C4-2B (cell line): ENCODE measurements around the gene TRAPPC14.
A peak's percentile ranks its signal among the peaks of the same experiment; 100 is the strongest.
"Not testable (repeated sequence)": the region's sequence is repeated elsewhere in the genome, so short reads cannot be mapped to it uniquely, and the experiment has no call there.

Experiments
- H3K27ac ChIP-seq: fragments of 450-650 bp; 2 replicates; pipeline ENCODE4 v1.5.1; 2017
- CTCF ChIP-seq: fragments of 450-650 bp; conservative IDR thresholded peaks from 2 replicates; pipeline ENCODE4 v1.5.1; 2017; ENCODE audit warnings: mild to moderate bottlenecking
- ZFX ChIP-seq: fragments of 450-650 bp; IDR thresholded peaks from 2 replicates; pipeline ENCODE4 v1.6.1; 2017

TRAPPC14 gene

GRCh38 chr7:100158229-100159098, at the start of gene TRAPPC14:
Gene TRAPPC14 (minus strand): TSS chr7:100158723. CDS start chr7:100158499, 224 bp downstream.
- peak within 1 kb of the TSS; percentile 85 for H3K27ac ChIP-seq
- TF ChIP-seq CTCF (no peak), ZFX (peak; percentile 74; the same call in 1 of the 2 replicates)

- TF ChIP-seq CTCF (no peak), ZFX (no peak)
These were observed 45.9 kb upstream of the TRAPPC14 start for GRCh38 chr7:100204454-100204853.

GRCh38 chr7:100200693-100201092, 42.2 kb upstream of the TRAPPC14 start:
- no peak overlapping the region for H3K27ac ChIP-seq
- TF ChIP-seq ZFX, result no peak
- no peak for TF ChIP-seq CTCF

More at GRCh38 chr7:100204454-100204853, 45.9 kb upstream of the TRAPPC14 start:
- no peak overlapping the region for H3K27ac ChIP-seq

GRCh38 chr7:100198266-100198665, 39.7 kb upstream of the TRAPPC14 start:
- no peak overlapping the region for H3K27ac ChIP-seq
- TF ChIP-seq CTCF (no peak), ZFX (no peak)

GRCh38 chr7:100195901-100196322, 37.4 kb upstream of the TRAPPC14 start:
- not testable (repeated sequence) for H3K27ac ChIP-seq

GRCh38 chr7:100195222-100195621, 36.7 kb upstream of the TRAPPC14 start:
- TF ChIP-seq CTCF (no peak), ZFX (no peak)
- H3K27ac ChIP-seq, result no peak overlapping the region

GRCh38 chr7:100192969-100193368, 34.4 kb upstream of the TRAPPC14 start:
- TF ChIP-seq CTCF, result no peak
- no peak overlapping the region for H3K27ac ChIP-seq

GRCh38 chr7:100192281-100192862, 33.8 kb upstream of the TRAPPC14 start:
- not testable (repeated sequence) for H3K27ac ChIP-seq
